Measurements from ENCODE around the gene NLRP12. TPM values are rescaled to one million over a fixed set of nuclear protein-coding genes. Genes with fewer than 3 reads are reported as not detected.

NLRP12 gene
- polyA plus RNA-seq, 2 of the 4 experiments (the other 2 are of a cell fraction): 0.03 TPM

DNA sequence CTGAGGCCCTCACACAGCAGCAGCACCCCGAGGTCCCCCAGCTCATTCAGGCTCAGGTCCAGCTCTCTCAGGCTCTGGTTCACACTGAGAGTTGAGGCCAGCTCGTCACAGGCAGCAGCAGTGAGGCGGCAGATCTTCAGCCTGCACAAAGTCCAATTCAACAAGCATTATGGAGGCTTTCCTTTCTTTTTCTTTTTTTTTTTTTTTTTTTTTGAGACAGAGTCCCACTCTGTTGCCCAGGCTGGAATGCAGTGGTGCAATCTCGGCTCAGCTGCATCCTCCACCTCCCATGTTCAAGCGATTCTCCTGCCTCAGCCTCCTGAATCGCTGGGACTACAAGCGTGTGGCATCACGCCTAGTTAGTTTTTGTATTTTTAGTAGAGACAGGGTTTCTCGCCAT lies 22.9 kb downstream of the NLRP12 start:
- CTCF ChIA-PET: interaction anchor here (0.6 to 3.2 kb wide), 5 partner anchors 8 to 547 kb away, joined by 3 to 13 read pairs (median 9); no protein-coding TSS in a partner anchor
- no peak for FAIRE-seq
- Histone ChIP-seq H3K4me3 (no peak overlapping the region), H3K4me2 (no peak overlapping the region), H3K4me1 (no peaks in the 10 kb centered on the region), H3K9me3 (no peaks in the 10 kb centered on the region), H3K27ac (no peak overlapping the region)
- WGBS (ENCODE audit: missing lambda C conversion rate): 76% methylated on average over 9 of the region's 9 CpGs
- no peak for TF ChIP-seq ZSCAN20 (CRISPR knock-in tag; IDR thresholded peaks at IDR 0.05)
- no peak for TF ChIP-seq BHLHE40 (IDR thresholded peaks at IDR 0.05; ENCODE audit: low read depth, low read length)
- no peak for TF ChIP-seq CBX2 (IDR thresholded peaks at IDR 0.05; ENCODE audit: borderline replicate concordance, low read depth)
- TF ChIP-seq POLR2AphosphoS2 (conservative IDR thresholded peaks at IDR 0.05; ENCODE audit: low read length): no peak
- TF ChIP-seq, protein P1, sequence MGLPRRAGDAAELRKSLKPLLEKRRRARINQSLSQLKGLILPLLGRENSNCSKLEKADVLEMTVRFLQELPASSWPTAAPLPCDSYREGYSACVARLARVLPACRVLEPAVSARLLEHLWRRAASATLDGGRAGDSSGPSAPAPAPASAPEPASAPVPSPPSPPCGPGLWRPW (IDR thresholded peaks at IDR 0.05): no peak
- no peak for TF ChIP-seq JUNB (IDR thresholded peaks at IDR 0.05)
- TF ChIP-seq ZFP36 (IDR thresholded peaks at IDR 0.05; ENCODE audit: borderline replicate concordance, partially characterized antibody): no peak
- TF ChIP-seq ELK1 (IDR thresholded peaks at IDR 0.05; ENCODE audit: low read depth, low read length): no peak
- no peak for TF ChIP-seq MYC (IDR thresholded peaks at IDR 0.05; ENCODE audit: borderline replicate concordance, low read length)
- no peak for TF ChIP-seq HDAC2 (IDR thresholded peaks at IDR 0.05)
- TF ChIP-seq EHMT2 (IDR thresholded peaks at IDR 0.05; ENCODE audit: low read depth): no peak
- no peak for TF ChIP-seq GATA3 (IDR thresholded peaks at IDR 0.05; ENCODE audit: borderline replicate concordance)
- ATAC-seq: no peak
- POLR2A ChIA-PET: no interaction called here
- DNase-seq (ENCODE audit: low read depth in 1 of 2, low spot score in 1 of 2): no peak

DNA sequence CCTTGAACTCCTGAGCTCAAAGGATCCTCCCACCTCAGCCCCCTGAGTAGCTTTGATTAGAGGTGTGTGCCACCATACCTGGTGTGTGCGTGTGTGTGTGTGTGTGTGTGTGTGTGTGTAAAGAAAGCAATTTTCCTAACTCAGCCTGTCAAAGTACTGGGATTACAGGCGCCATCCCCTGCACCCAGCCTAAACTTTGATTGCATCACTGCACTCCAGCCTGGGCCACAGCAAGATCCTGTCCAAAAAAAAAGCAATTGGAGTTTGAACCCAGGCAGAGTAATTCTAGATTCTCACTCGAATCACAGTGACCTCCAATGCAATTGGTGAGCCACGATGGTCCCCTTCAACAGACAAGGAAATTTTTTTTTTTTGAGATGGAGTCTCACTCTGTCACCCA lies 29.1 kb downstream of the NLRP12 start:
- 21% methylated on average over 4 of the region's 4 CpGs for WGBS (ENCODE audit: missing lambda C conversion rate)
- CTCF ChIA-PET: interaction anchor here (1.3 to 3.0 kb wide), 3 partner anchors 13 to 597 kb away, joined by 4 to 12 read pairs (median 11); no protein-coding TSS in a partner anchor

More for the DNA sequence above, 29.1 kb downstream of the NLRP12 start:
- H3K9me3 ChIP-seq: peaks cover 7% of the 10 kb centered on the region; the same call in 2 of the 3 replicates
- DNase-seq (ENCODE audit: low read depth in 1 of 2, low spot score in 1 of 2): no peak
- TF ChIP-seq POLR2A (IDR thresholded peaks at IDR 0.05; ENCODE audit: low read length): no peak
- TF ChIP-seq RAD21 (conservative IDR thresholded peaks at IDR 0.05 in 1 of 2, IDR thresholded peaks at IDR 0.05 in 1 of 2): no peak
- TF ChIP-seq GATA3 (IDR thresholded peaks at IDR 0.05; ENCODE audit: borderline replicate concordance): no peak
- no peak for TF ChIP-seq ZFP36 (IDR thresholded peaks at IDR 0.05; ENCODE audit: borderline replicate concordance, partially characterized antibody)
- no peak for TF ChIP-seq HOXB5 (CRISPR knock-in tag; IDR thresholded peaks at IDR 0.05)
- no peak for TF ChIP-seq EP300 (IDR thresholded peaks at IDR 0.05)
- no peak for TF ChIP-seq MAZ (IDR thresholded peaks at IDR 0.05; ENCODE audit: borderline replicate concordance, low read depth, low read length)
- TF ChIP-seq REST (IDR thresholded peaks at IDR 0.05): no peak
- TF ChIP-seq HOXB13 (CRISPR knock-in tag; IDR thresholded peaks at IDR 0.05; ENCODE audit: low read depth): no peak
- TF ChIP-seq KDM1A (IDR thresholded peaks at IDR 0.05; ENCODE audit: low read depth): no peak
- FAIRE-seq: no peak
- H3K4me1 ChIP-seq: no peaks in the 10 kb centered on the region
- no peak overlapping the region for H3K4me2 ChIP-seq
- no peak overlapping the region for H3K4me3 ChIP-seq
- POLR2A ChIA-PET: no interaction called here
- H3K27ac ChIP-seq: no peak overlapping the region
- ATAC-seq: no peak
